DMS153 treated with DMSO at 0.1 percent for 48 hours (cell line): ENCODE data around the gene ZNF333.

Source experiments
- DNase-seq: peaks from one replicate; lab custom pipeline; 2025; ENCODE audit not compliant: unreplicated experiment; lab: John Stamatoyannopoulos, UW

The ZNF333 gene

GRCh38 chr19:14689598-14690503 is at the start of gene ZNF333:
Gene ZNF333, plus strand, starts transcription at chr19:14690048. Its CDS starts 3,444 bp downstream, at chr19:14693492.
- DNase-seq = peak; percentile 91

- no peak for DNase-seq
Observed at GRCh38 chr19:14648506-14648905, 41.3 kb upstream of the ZNF333 start.

- DNase-seq = no peak
Observed at GRCh38 chr19:14649020-14649419, 40.8 kb upstream of the ZNF333 start.

- no peak for DNase-seq
Observed at GRCh38 chr19:14650161-14650560, 39.7 kb upstream of the ZNF333 start.

GRCh38 chr19:14654786-14655560 is 34.9 kb upstream of the ZNF333 start:
- no peak for DNase-seq

- no peak for DNase-seq
Observed at GRCh38 chr19:14655726-14656125, 34.1 kb upstream of the ZNF333 start.

- DNase-seq = no peak
Observed at GRCh38 chr19:14659874-14660489, 29.9 kb upstream of the ZNF333 start.

- DNase-seq = no peak
Observed at GRCh38 chr19:14661372-14661924, 28.4 kb upstream of the ZNF333 start.

- no peak for DNase-seq
Observed at GRCh38 chr19:14669940-14670339, 19.9 kb upstream of the ZNF333 start.

- DNase-seq = no peak
Observed at GRCh38 chr19:14670408-14670807, 19.4 kb upstream of the ZNF333 start.

- no peak for DNase-seq
Observed at GRCh38 chr19:14672188-14672872, 17.5 kb upstream of the ZNF333 start.

- DNase-seq = no peak
Observed at GRCh38 chr19:14673088-14673487, 16.8 kb upstream of the ZNF333 start.

GRCh38 chr19:14674764-14675163 is 15.1 kb upstream of the ZNF333 start, which contains the start of gene ADGRE3:
Gene ADGRE3, minus strand, starts transcription at chr19:14674844. Its CDS starts 74 bp downstream, at chr19:14674770.
- no peak for DNase-seq

- no peak for DNase-seq
Observed at GRCh38 chr19:14676762-14677161, 13.1 kb upstream of the ZNF333 start.

GRCh38 chr19:14677464-14677863 is 12.4 kb upstream of the ZNF333 start:
- DNase-seq = no peak

GRCh38 chr19:14678199-14678598 is 11.6 kb upstream of the ZNF333 start:
- no peak for DNase-seq

- no peak for DNase-seq
Observed at GRCh38 chr19:14682084-14682483, 7.8 kb upstream of the ZNF333 start.

GRCh38 chr19:14683439-14683838 is 6.4 kb upstream of the ZNF333 start:
- no peak for DNase-seq

- no peak for DNase-seq
Observed at GRCh38 chr19:14686411-14686810, 3.4 kb upstream of the ZNF333 start.

GRCh38 chr19:14694641-14695266 is 4.9 kb downstream of the ZNF333 start:
- no peak for DNase-seq
